GM18519 (cell line): ENCODE data around the gene ADAP1.
"Not testable (repeated sequence)": the region's sequence is repeated elsewhere in the genome, so short reads cannot be mapped to it uniquely, and the experiment has no call there.

Experiments used
- ATAC-seq: cut with Tn5 transposase; IDR thresholded peaks from one replicate; pipeline ENCODE4 v1.9.1; 2021; ENCODE audit warnings: mild to moderate bottlenecking, moderate library complexity; ENCODE audit not compliant: unreplicated experiment, low FRiP score

The ADAP1 gene

GRCh38 chr7:943793-944192, 10.7 kb downstream of the ADAP1 start:
- not testable (repeated sequence) for ATAC-seq

- no peak for ATAC-seq
These were observed 13.7 kb downstream of the ADAP1 start for GRCh38 chr7:940599-941408.

GRCh38 chr7:939843-940242, 14.6 kb downstream of the ADAP1 start:
- no peak for ATAC-seq

GRCh38 chr7:938546-939185, 15.8 kb downstream of the ADAP1 start:
- ATAC-seq, result no peak

GRCh38 chr7:937856-938484, 16.5 kb downstream of the ADAP1 start:
- ATAC-seq, result no peak

GRCh38 chr7:936386-937054, 18.0 kb downstream of the ADAP1 start:
- ATAC-seq, result peak; percentile 55

- no peak for ATAC-seq
These were observed 18.6 kb downstream of the ADAP1 start for GRCh38 chr7:935874-936385.

GRCh38 chr7:935164-935873, 19.2 kb downstream of the ADAP1 start:
- no peak for ATAC-seq

- ATAC-seq, result no peak
These were observed 19.9 kb downstream of the ADAP1 start for GRCh38 chr7:934469-935163.

- no peak for ATAC-seq
These were observed 21.9 kb downstream of the ADAP1 start for GRCh38 chr7:932651-932975.

- no peak for ATAC-seq
These were observed 22.4 kb downstream of the ADAP1 start for GRCh38 chr7:931871-932650.

- no peak for ATAC-seq
These were observed 23.3 kb downstream of the ADAP1 start for GRCh38 chr7:930975-931758.

GRCh38 chr7:929311-929711, 25.2 kb downstream of the ADAP1 start:
- no peak for ATAC-seq

- no peak for ATAC-seq
These were observed 27.3 kb downstream of the ADAP1 start for GRCh38 chr7:927031-927671.

- ATAC-seq, result no peak
These were observed 28.1 kb downstream of the ADAP1 start for GRCh38 chr7:926061-927030.

GRCh38 chr7:925601-926000, 28.9 kb downstream of the ADAP1 start:
- no peak for ATAC-seq
